ENCODE results near the gene KRTAP5-6. TPM values are rescaled to one million over a fixed set of nuclear protein-coding genes. Genes with fewer than 3 reads are reported as not detected.

KRTAP5-6 gene
- polyA plus RNA-seq, 1 donor (not counting 4 experiments of a cell fraction or from before 2014, with no cell fraction given), result not detected

GRCh38 chr11:1648653-1649420 lies 48.2 kb upstream of the KRTAP5-6 start:
- Histone ChIP-seq H3K9ac (ENCODE audit: control insufficient read depth, extremely low read depth, insufficient read depth, low read length) (no peak overlapping the region), H3K27me3 (ENCODE audit: control insufficient read depth, extremely low read depth, insufficient read depth, low read length) (no peaks in the 10 kb centered on the region), H3K79me2 (ENCODE audit: control insufficient read depth, insufficient read depth, low read length) (no peaks in the 10 kb centered on the region), H3K4me2 (ENCODE audit: control insufficient read depth, extremely low read depth, insufficient read depth, low read depth, low read length) (no peak overlapping the region), H2AFZ (ENCODE audit: control insufficient read depth, low read length) (no peak overlapping the region), H3K9me3 (ENCODE audit: control insufficient read depth, low read depth, low read length) (no peaks in the 10 kb centered on the region), H3K4me1 (ENCODE audit: control insufficient read depth, extremely low read depth, insufficient read depth, low read length) (peaks cover 12% of the 10 kb centered on the region), H3K27ac (ENCODE audit: control insufficient read depth, insufficient read depth, low read length) (no peak overlapping the region), H4K20me1 (ENCODE audit: control insufficient read depth, extremely low read depth, insufficient read depth, low read length) (no peaks in the 10 kb centered on the region), H3K9me1 (ENCODE audit: control insufficient read depth, extremely low read depth, insufficient read depth, low read length) (no peaks in the 10 kb centered on the region), H3K36me3 (ENCODE audit: control insufficient read depth in 2 of 2, extremely low read depth in 1 of 2, insufficient read depth in 2 of 2, low read length in 2 of 2) (no peaks in the 10 kb centered on the region), H3K4me3 (ENCODE audit: control insufficient read depth in 2 of 3, extremely low read depth in 1 of 3, insufficient read depth in 2 of 3, low read depth in 1 of 3, low read length in 3 of 3) (no peak overlapping the region)
- DNase-seq (ENCODE audit: low read depth, low spot score) (no peak), FAIRE-seq (no peak)
- dilution Hi-C loops (cut with MboI; ENCODE audit: extremely low pct_ligation_motif_present, low sequenced_read_pairs), result no loop called here
- TF ChIP-seq CTCF (optimal IDR thresholded peaks at IDR 0.05 in 1 of 3, IDR thresholded peaks at IDR 0.05 in 1 of 3, conservative IDR thresholded peaks at IDR 0.05 in 1 of 3; ENCODE audit: extremely low read depth in 1 of 3, insufficient read depth in 2 of 3, low read length in 3 of 3), result no peak
- TF ChIP-seq EZH2 (IDR thresholded peaks at IDR 0.05; ENCODE audit: low read length), result no peak

GRCh38 chr11:1650034-1650917 lies 46.7 kb upstream of the KRTAP5-6 start:
- no peaks in the 10 kb centered on the region for H3K9me1 ChIP-seq (ENCODE audit: control insufficient read depth, extremely low read depth, insufficient read depth, low read length)
- TF ChIP-seq EZH2 (IDR thresholded peaks at IDR 0.05; ENCODE audit: low read length) (no peak), CTCF (optimal IDR thresholded peaks at IDR 0.05 in 1 of 3, IDR thresholded peaks at IDR 0.05 in 1 of 3, conservative IDR thresholded peaks at IDR 0.05 in 1 of 3; ENCODE audit: extremely low read depth in 1 of 3, insufficient read depth in 2 of 3, low read length in 3 of 3) (no peak)
- peak overlapping the region; percentile 36 for H3K4me2 ChIP-seq (ENCODE audit: control insufficient read depth, extremely low read depth, insufficient read depth, low read depth, low read length)
- no peak overlapping the region for H3K4me3 ChIP-seq (ENCODE audit: control insufficient read depth in 2 of 3, extremely low read depth in 1 of 3, insufficient read depth in 2 of 3, low read depth in 1 of 3, low read length in 3 of 3)
- dilution Hi-C loops (cut with MboI; ENCODE audit: extremely low pct_ligation_motif_present, low sequenced_read_pairs), result no loop called here
- H3K9ac ChIP-seq (ENCODE audit: control insufficient read depth, extremely low read depth, insufficient read depth, low read length), result no peak overlapping the region
- no peaks in the 10 kb centered on the region for H3K79me2 ChIP-seq (ENCODE audit: control insufficient read depth, insufficient read depth, low read length)
- FAIRE-seq (peak; percentile 79), DNase-seq (ENCODE audit: low read depth, low spot score) (no peak)
- no peak overlapping the region for H3K27ac ChIP-seq (ENCODE audit: control insufficient read depth, insufficient read depth, low read length)
- no peaks in the 10 kb centered on the region for H3K27me3 ChIP-seq (ENCODE audit: control insufficient read depth, extremely low read depth, insufficient read depth, low read length)
- H3K9me3 ChIP-seq (ENCODE audit: control insufficient read depth, low read depth, low read length), result no peaks in the 10 kb centered on the region
- H3K36me3 ChIP-seq (ENCODE audit: control insufficient read depth in 2 of 2, extremely low read depth in 1 of 2, insufficient read depth in 2 of 2, low read length in 2 of 2), result no peaks in the 10 kb centered on the region
- H4K20me1 ChIP-seq (ENCODE audit: control insufficient read depth, extremely low read depth, insufficient read depth, low read length), result no peaks in the 10 kb centered on the region
- peaks cover 13% of the 10 kb centered on the region for H3K4me1 ChIP-seq (ENCODE audit: control insufficient read depth, extremely low read depth, insufficient read depth, low read length)
- peak overlapping the region; percentile 34 for H2AFZ ChIP-seq (ENCODE audit: control insufficient read depth, low read length)
